HG03097 (cell line): ENCODE data around the gene EML1.

Experiments used
- ATAC-seq: cut with Tn5 transposase; IDR thresholded peaks from one replicate; pipeline ENCODE4 v1.9.1; 2021; ENCODE audit not compliant: unreplicated experiment, low FRiP score

EML1 gene

GRCh38 chr14:99821519-99822508, 28.6 kb downstream of the EML1 start:
- ATAC-seq, result no peak

- no peak for ATAC-seq
These were observed 29.7 kb downstream of the EML1 start for GRCh38 chr14:99822800-99823455.

GRCh38 chr14:99824776-99825175, 31.6 kb downstream of the EML1 start:
- no peak for ATAC-seq

- no peak for ATAC-seq
These were observed 36.2 kb downstream of the EML1 start for GRCh38 chr14:99829450-99829849.

GRCh38 chr14:99831303-99831702, 38.1 kb downstream of the EML1 start:
- no peak for ATAC-seq

GRCh38 chr14:99831903-99832685, 38.9 kb downstream of the EML1 start:
- ATAC-seq, result no peak

- no peak for ATAC-seq
These were observed 44.6 kb downstream of the EML1 start for GRCh38 chr14:99837822-99838221.

- no peak for ATAC-seq
These were observed 45.5 kb downstream of the EML1 start for GRCh38 chr14:99838639-99839134.

GRCh38 chr14:99839696-99840095, 46.5 kb downstream of the EML1 start:
- ATAC-seq, result no peak

GRCh38 chr14:99840265-99840664, 47.1 kb downstream of the EML1 start:
- no peak for ATAC-seq

GRCh38 chr14:99840774-99841305, 47.6 kb downstream of the EML1 start:
- no peak for ATAC-seq

GRCh38 chr14:99841436-99842071, 48.3 kb downstream of the EML1 start:
- no peak for ATAC-seq

GRCh38 chr14:99842141-99842540, 48.9 kb downstream of the EML1 start:
- no peak for ATAC-seq

- no peak for ATAC-seq
These were observed 53.6 kb downstream of the EML1 start for GRCh38 chr14:99846808-99847207.

- ATAC-seq, result no peak
These were observed 57.5 kb downstream of the EML1 start for GRCh38 chr14:99850709-99851108.

- no peak for ATAC-seq
These were observed 59.4 kb downstream of the EML1 start for GRCh38 chr14:99852578-99852977.

GRCh38 chr14:99853206-99853605, 60.0 kb downstream of the EML1 start:
- ATAC-seq, result no peak

- ATAC-seq, result no peak
These were observed 61.6 kb downstream of the EML1 start for GRCh38 chr14:99854831-99855230.

GRCh38 chr14:99855271-99855670, 62.1 kb downstream of the EML1 start:
- ATAC-seq, result no peak

- ATAC-seq, result no peak
These were observed 64.3 kb downstream of the EML1 start for GRCh38 chr14:99857551-99857950.
